GM18502 (cell line): ENCODE results near the gene IFI30.

Experiments used
- ATAC-seq: cut with Tn5 transposase; IDR thresholded peaks from one replicate; pipeline ENCODE4 v1.9.1; 2021; ENCODE audit warnings: mild to moderate bottlenecking; ENCODE audit not compliant: unreplicated experiment, poor library complexity

Gene IFI30

DNA sequence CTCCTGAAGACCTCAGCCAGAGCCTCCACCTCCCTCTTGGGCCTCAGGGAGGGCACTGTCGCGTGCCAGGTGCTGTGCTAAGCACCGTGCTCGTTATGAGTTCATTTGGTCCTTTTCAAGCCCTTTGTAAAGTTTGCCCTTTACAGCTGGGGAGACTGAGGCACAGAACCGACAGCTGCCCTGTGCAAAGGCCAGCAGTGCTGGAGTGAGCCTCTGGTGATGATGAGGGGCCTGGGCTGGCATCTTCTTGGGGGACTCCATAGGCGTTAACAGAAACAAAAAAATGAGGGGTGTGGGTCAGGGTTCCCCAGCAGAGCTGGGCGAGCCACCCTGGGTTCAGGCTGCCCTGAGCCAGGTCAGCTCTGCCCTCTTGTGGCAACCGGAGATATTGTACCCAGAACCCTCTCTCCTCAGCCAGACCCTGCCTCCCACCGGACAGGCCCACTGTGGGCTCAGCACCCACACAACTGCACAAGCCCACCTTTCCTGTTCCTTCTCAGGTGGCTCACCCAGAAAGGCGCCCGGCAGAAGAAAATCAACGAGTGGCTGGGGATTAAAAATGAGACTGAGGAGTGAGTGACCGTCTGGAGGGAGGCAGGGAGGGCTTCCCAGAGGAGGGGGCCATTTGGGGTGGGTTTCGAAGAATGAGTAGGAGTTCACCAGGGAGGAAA lies 5.5 kb upstream of the IFI30 start:
- ATAC-seq: peak; percentile 42

DNA sequence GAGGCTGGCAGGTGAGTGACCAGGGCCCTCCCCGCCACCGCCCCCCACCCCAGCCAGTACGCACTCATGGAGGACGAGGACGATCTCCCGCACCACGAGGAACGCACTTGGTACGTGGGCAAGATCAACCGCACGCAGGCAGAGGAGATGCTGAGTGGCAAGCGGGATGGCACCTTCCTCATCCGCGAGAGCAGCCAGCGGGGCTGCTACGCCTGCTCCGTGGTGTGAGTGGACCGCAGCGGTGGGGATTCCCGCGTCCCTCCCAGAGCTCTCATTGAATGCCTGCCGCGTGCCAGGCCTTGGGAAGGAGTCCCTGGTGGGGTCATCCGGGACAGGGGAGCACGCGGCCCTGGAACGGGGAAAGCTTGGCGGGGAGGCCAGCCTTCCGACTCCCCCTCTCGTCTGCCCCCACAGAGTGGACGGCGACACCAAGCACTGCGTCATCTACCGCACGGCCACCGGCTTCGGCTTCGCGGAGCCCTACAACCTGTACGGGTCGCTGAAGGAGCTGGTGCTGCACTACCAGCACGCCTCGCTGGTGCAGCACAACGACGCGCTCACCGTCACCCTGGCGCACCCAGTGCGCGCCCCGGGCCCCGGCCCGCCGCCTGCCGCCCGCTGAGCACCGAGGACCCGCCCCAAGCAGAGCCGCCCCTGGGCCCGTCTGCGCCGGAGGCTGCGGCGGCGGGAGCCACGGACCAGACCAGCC lies 4.8 kb upstream of the IFI30 start:
- ATAC-seq: no peak

DNA sequence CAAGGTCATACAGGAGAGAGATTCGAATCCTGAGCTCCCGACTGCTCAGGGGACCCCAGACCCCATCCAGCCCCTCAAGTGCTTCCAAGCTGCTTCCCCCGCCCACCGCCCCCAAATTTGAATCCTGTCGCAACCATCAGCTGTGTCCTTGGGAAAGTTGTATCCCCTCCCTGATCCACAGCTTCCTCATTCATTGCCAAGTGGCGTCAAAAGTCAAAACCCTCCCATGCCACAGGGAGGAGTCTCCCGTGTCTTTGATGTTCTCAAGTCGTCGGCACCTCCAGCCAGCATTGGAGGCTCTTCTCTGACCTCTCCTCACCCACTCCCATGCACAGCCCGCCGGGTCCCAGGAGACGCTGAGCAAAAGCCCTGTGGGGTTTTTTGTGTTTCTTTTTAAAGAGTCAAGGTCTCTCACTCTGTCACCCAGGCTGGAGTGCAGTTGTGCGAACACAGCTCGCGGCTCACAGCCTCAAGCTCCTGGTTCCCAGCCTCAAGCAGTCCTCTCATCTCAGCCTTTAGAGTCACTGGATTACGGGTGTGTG lies 2.8 kb upstream of the IFI30 start:
- ATAC-seq: no peak

DNA sequence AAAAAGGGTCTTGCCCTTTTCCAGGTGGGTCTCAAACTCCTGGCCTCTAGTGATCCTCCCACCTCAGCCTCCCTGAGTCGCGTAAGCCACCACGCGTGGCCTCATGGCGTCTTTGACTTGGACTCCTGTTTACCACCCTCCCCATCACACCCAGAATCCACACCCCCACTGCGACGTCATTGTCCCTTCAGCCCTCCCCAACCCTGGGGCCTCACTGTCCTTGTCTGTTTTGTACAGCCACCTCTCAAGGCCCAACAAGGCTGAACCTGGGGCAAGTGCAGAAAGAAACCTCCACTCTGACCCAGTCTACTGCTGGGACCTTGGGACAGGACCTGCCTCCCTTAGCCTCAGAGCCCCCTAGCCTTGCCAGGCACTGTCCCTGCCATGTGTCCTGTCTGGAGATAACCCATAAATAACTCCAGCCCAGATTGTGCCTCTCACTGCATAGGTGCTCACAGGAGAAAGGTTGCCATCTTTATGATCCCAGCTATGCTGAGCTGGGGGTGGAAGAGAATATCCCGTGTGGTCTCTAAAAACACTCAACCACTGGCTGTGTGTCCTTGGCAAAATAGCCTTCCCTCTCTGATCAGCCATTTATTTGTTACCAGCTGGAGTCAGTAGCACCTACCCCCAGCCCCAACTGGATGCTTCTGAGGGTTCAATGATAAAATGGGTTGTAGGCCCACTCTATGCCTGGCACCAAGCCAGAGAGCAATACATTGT lies 1.8 kb upstream of the IFI30 start:
- no peak for ATAC-seq

DNA sequence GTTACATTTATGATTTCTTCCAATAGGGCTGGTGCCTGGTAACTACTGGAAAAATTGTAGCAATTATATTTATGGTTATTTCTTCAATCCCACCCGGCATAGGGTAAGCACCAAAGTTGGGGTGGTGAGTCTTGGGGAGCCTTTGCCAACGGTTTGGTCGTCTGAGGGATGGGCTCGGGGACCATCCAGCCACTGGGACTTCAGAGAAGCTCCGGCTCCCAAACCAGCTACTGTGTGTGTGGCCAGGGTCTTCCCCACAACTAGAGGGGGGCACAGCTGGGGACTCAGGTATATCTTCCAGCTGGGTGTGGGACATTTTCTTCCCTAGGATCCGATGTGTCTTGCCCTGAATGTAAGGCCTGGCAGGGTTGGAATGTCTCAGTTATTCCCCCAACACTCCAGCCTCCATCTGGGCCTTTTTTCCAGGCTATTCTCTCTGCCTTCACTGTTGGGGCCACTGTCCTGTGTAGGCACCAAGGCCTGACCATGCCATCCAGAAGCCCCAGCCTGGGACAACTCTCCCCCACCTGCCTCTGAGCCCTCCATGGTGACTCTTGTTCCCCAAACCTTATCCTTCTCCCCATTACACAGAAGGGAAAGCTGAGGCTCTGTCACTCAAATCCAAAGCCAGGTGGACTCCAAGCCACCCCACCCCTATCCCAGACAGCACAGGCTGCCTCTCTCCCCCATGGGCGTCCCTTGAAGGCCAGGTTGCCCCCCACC lies 1.1 kb upstream of the IFI30 start:
- ATAC-seq: no peak

DNA sequence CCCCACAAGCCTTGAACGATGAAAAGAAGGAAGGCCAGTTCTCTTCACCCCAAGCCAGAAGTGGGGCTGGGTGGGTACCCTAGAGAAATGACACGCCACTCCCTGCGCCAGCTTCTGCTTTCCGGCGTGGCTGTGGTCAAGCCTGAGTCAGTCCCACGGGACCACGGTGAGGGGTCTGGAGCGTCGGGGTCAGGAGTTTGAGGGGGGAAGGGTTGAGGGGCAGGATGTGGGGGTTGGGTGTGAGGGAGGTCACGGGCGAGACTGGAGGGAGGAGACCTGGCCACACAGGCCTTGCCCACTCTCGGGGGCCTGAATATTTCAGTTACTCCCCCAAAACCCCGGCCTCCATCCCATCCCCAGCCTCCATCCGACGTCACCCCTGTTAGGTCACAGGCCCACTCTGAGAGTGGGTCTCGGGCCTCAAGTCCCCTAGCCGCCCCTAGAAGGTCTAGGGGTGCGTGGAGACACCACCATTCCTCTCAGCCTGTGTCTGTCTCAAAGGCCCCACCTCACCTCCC lies 500 bp upstream of the IFI30 start:
- ATAC-seq: peak; percentile 11

DNA sequence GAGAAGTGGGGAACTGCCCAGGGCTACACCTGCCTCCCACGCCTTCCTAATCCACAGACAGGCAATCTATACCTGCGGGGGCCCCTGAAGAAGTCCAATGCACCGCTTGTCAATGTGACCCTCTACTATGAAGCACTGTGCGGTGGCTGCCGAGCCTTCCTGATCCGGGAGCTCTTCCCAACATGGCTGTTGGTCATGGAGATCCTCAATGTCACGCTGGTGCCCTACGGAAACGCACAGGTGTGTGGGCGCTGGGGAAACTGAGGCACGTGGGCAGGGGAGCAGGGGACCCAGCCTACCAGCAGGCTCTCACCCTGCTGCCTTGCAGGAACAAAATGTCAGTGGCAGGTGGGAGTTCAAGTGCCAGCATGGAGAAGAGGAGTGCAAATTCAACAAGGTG lies 1.4 kb downstream of the IFI30 start:
- ATAC-seq: no peak

DNA sequence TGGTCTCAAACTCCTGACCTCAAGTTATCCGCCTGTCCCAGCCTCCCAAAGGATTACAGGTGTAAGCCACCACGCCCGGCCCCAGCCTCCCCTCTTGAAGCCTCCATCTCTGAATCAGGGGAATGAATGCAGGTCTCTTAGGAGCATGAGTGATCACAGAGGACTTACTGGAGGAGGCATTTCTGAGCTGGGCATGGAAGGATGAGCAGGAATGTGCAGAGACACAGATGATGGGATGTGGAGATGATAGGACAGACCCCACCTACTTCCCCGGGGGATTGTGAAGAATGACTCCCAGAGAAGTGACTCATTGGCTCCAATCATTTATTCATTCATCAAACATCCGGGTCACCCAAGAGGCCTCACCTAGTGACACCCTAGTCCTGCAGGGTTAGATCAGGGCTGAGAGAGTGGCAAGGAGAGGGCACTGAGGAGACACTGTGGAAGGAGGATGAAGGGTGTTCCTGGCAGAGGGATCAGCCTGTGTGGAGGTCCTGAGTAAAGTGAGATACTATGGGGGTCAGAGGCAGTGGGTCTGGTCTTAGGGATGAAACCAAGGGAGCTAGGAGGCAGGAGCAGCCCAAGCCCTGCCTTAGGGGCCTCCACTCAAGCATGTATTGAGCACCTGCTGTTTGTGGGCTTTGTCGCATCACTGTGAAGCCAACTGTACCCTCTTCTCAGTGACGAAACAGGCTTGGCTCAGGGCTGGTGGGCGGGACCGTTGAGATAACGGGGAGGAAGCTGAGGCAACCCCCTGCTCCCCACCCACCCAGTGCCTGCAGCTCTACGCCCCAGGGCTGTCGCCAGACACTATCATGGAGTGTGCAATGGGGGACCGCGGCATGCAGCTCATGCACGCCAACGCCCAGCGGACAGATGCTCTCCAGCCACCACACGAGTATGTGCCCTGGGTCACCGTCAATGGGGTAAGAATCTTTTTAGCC lies 3.0 kb downstream of the IFI30 start:
- no peak for ATAC-seq

DNA sequence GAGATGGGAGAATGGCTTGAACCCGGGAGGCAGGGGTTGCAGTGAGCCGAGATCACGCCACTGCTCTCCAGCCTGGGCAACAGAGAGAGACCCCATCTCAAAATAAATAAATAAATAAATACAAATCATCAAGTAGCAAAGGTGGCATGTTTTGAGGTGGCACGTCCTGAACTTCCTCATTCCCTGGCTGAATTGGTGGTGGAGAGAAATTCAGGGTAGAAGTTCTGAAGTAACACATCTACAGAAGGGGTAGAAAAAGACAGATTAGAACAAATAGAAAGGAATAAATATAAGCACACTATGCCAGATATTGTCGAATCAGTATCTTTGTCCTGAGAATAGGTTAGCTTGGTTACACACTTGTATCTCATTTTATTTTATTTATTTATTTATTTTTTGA lies 6.3 kb downstream of the IFI30 start:
- no peak for ATAC-seq

DNA sequence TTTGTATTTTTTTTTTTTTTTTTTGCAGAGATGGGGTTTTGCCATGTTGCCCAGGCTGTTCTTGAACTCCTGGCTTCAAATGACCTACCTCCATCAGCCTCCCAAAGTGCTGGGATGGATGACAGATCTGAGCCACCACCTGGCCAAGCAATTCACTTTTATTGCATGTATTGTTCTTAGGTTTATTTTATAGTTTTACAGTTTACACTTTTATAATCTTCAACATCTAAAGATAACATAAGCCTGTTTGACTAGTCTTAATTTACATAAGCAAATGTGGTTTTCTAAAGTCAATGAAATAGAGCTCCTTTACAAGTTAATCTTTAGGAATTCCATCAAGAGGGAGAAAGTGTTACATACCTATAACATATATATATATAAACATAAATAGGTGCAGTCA lies 9.9 kb downstream of the IFI30 start:
- ATAC-seq: no peak

DNA sequence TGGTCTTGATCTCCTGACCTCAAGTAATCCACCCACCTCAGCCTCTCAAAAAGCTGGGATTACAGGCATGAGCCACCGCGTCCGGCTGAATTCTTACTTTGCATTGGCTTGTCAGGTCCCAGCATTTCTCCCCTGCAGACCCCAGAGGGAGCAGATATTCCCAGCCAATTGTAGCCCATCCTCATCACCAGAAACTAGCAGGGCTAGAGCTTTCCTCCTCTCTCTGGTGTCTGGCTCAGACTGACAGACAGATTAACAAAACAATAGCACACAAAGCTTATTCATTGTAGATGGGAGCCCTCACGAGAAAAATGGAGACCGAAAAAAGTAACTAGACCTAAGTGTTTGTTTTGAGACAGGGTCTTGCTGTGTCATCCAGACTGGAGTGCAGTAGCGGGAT lies 11.9 kb downstream of the IFI30 start:
- ATAC-seq: no peak

DNA sequence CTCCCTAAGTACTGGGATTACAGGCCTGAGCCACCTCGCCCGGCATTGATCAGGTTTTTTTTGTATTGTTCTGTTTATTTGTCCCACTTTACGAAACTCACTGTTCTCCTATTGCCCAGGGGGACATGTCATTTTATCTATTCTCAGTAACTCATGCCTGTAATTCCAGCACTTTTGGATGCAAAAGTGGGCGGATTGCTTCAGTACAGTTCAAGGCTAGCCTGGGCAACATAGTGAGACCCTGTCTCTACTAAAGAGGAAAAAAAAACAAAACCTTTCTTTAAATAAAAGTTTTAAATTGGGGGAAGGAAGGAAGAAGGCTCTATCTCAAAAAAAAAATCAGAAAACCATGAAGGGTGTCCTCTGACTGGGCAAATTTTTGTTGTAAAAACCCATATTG lies 16.7 kb downstream of the IFI30 start:
- no peak for ATAC-seq

DNA sequence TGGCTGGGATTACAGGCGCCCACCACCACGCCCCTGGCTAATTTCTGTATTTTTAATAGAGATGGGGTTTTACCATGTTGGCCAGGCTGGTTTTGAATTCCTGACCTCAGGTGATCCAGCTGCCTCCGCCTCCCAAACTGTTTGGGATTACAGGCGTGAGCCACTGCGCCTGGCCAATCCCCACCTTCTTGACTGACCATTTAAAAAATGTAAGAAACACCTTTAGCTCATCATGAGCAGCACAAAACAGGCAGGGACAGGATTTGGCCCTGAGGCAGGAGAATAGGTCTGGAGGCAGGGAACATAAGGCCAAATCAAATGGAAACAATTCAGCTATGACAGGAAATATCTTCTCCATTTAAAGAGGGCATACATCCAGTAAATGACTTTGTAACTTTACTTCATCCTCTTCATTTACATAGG lies 18.0 kb downstream of the IFI30 start:
- no peak for ATAC-seq

DNA sequence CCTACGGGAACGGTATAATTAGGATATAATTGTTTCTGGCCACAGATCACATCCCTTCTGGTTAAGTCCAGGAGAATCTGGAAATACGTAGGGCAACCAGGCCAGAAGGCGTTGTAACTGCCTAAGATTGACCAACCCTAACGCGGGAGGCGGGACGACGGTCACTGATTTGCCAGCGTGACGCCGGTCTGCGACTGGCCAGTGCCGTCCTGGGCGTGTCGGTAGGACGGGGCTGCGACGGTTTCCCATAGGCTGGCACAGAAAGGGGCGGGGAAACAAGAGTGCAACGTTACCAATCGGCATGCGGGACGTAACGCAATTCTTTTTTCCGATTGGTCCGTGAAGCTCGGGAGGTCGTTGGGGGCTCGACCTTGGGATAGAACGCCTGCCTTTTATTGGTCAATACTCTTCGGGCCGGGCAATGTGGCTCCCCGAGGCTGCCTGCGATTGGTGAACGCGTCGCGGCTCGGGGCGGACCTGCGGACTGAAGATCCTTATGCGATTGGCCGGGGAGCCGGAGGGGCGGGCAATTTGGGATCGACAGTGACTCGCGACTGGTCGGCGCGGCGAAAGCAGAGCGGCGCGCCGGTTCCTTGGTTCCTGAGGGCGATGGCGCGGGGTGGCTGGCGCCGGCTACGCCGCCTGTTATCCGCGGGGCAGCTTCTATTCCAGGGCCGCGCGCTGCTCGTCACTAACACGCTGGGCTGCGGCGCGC lies 19.2 kb downstream of the IFI30 start, which contains the start of gene MPV17L2:
Gene MPV17L2, plus strand, starts transcription at position 546 of the 715 bp plus-strand sequence. Its CDS starts 64 bp downstream, at position 610.
- peak; percentile 87 for ATAC-seq

DNA sequence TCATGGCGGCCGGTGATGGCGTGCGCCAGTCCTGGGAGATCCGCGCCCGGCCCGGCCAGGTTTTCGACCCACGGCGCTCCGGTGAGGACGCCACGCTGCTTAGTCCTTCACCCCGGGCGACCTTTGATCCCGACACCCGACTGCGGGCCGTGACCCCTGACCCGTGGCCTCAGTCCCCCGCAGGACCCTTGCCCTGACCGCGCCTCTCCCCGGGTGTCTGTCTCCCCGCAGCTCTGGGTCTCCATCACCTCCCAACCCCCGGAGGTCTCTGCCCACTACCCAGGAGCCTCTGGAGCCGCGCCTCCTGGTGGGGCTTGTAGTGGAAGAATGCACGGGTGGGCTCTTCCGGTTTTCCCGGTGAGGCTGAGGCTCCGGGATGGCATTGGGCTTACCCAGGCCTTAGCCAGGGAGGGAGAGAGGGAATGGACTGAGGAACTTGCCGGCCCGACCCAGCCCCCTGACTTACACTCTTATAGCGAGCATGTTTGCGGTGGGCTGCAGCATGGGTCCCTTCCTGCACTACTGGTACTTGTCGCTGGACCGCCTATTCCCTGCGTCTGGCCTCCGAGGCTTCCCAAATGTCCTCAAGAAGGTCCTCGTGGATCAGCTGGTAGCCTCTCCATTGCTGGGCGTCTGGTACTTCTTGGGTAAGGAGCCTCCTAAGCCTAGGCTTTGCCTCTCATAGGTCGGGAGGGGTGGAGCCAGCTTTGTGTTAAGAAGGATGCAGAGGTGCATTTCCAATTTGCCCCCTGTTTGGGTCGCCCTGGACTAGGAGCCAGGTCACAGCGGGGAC lies 20.0 kb downstream of the IFI30 start:
- no peak for ATAC-seq

DNA sequence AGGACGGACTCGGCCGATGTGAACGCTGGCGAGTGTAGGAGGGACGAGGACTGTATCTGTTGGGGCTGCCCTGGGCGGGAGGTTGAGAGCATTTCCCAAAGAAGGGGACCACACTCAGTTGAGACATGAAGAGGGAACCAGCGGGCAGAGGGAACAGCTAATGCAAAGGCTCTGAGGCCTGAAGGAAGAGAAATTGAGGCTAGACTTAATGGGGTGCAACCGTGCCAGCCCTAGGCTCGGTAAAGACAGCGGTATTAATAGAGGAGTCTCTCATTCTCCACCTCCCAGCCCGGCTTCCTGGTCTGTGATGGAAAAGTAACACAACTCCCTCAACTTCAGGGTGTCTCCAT lies 20.5 kb downstream of the IFI30 start:
- no peak for ATAC-seq

DNA sequence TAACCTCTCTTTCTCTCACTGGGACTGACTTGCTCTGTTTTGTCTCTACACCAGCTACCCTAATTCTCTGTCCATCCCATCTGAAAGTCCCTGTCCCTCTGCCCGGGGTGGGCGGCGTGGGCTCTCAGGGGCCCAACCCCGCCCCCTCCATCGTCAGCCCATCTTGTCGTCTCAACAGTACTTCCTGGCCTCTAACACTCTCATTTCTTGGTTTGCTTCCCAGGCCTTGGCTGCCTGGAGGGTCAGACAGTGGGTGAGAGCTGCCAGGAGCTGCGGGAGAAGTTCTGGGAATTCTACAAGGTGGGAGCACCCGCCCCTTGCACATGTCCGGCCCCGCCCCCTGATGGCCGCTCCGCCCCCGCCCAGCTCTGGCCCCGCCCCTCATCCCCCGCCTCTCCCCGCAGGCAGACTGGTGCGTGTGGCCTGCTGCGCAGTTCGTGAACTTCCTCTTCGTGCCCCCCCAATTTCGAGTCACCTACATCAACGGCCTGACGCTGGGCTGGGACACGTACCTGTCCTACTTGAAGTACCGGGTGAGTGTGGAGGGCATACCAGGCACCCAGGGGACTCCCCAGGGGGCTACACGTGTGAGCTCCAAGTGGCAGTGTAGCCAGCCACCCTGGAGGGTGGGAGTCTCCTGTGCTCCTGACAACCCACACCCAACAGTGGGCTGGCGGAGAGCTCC lies 21.1 kb downstream of the IFI30 start:
- no peak for ATAC-seq
